Cardiac fibroblast (primary cell): ENCODE measurements around the gene TFAP2E.

Source experiments
- DNase-seq, 2 donors: peaks; one replicate each; pipeline versions ENCODE4 v3.0.0 to v3.0.0-alpha.2; 2010; ENCODE audit warnings: low read depth in 2 of 2
- H3K4me3 ChIP-seq, 2 donors: replicated peaks in 1 of 2; 1 replicate in 1 of 2; 2 replicates in 1 of 2; pipeline ENCODE4 v1.5.1; 2011; ENCODE audit warnings: low read depth in 2 of 2, low read length in 2 of 2, mild to moderate bottlenecking in 2 of 2, moderate library complexity in 1 of 2
- TF ChIP-seq, protein P1 (sequence below): IDR thresholded peaks from one replicate; pipeline ENCODE4 v1.5.1; 2011; ENCODE audit warnings: low read depth, mild to moderate bottlenecking, low read length, inconsistent platforms

The TFAP2E gene

GRCh38 chr1:35623832-35624231 lies 50.7 kb downstream of the TFAP2E start:
- TF ChIP-seq, protein P1, sequence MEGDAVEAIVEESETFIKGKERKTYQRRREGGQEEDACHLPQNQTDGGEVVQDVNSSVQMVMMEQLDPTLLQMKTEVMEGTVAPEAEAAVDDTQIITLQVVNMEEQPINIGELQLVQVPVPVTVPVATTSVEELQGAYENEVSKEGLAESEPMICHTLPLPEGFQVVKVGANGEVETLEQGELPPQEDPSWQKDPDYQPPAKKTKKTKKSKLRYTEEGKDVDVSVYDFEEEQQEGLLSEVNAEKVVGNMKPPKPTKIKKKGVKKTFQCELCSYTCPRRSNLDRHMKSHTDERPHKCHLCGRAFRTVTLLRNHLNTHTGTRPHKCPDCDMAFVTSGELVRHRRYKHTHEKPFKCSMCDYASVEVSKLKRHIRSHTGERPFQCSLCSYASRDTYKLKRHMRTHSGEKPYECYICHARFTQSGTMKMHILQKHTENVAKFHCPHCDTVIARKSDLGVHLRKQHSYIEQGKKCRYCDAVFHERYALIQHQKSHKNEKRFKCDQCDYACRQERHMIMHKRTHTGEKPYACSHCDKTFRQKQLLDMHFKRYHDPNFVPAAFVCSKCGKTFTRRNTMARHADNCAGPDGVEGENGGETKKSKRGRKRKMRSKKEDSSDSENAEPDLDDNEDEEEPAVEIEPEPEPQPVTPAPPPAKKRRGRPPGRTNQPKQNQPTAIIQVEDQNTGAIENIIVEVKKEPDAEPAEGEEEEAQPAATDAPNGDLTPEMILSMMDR = no peak
- no peak for DNase-seq
- no peak overlapping the region for H3K4me3 ChIP-seq

- DNase-seq = no peak
- H3K4me3 ChIP-seq = no peak overlapping the region
- TF ChIP-seq, protein P1 = no peak
These were observed 55.9 kb downstream of the TFAP2E start for GRCh38 chr1:35629051-35629450.

DNA sequence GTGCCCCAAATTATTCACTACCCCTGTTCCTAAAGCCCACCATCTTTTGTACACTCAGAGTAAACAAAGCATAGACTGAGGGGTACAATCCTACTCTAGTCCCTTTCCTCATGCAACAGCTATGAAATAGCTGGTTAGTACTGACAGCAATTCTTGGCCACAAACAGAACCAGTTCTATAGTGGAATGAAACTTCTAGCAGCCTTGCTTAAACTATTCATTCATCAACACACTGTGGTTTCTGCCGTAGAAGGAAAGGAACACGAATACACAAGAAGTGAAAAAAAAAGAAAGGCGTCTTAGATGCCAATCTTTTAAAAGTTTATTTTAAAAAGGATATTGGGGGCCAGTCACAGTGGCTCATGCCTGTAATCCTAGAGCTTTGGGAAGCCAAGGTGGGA lies 58.3 kb downstream of the TFAP2E start:
- TF ChIP-seq, protein P1 = no peak
- no peak overlapping the region for H3K4me3 ChIP-seq
- DNase-seq = no peak

- no peak overlapping the region for H3K4me3 ChIP-seq
- TF ChIP-seq, protein P1 = no peak
- no peak for DNase-seq
These were observed 60.4 kb downstream of the TFAP2E start for GRCh38 chr1:35633547-35633946.

DNA sequence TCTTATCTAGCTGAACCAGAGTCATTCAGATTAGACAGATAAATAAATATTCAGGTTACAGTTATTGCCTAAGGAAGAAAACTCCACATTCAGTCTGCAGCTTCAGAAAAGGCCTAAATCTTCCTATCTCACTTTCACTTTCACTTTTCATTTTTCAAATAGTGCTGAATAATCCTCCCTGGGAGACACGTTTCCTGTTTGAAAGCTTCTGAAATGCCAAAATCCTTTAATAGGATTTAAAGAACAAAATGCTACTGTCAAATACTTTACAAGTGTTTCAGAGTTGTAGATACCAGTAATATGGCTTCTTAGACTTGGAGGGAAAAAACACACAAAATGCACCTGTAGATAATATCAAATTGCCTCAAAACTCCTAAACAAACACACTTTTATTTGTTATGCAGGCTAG lies 64.3 kb downstream of the TFAP2E start:
- peak overlapping the region; percentile 9 to 30 for H3K4me3 ChIP-seq
- TF ChIP-seq, protein P1 = no peak
- DNase-seq = peak; percentile 53 to 59

GRCh38 chr1:35640380-35641232 lies 67.5 kb downstream of the TFAP2E start:
- peak overlapping the region; percentile 96 to 97 for H3K4me3 ChIP-seq
- DNase-seq = peak in 1 of 2 donors; percentile 11
- TF ChIP-seq, protein P1 = no peak
